Stimulated activated CD4-positive, alpha-beta T cell treated with anti-CD3 and anti-CD28 coated beads, Interleukin-1b, Interleukin-23, amount 100 ng/mL, for 4 hours (primary cell): ENCODE data around the gene LGALS8.

Experiments
- DNase-seq, 2 donors: peaks; one replicate each; pipeline ENCODE4 v3.0.0-alpha.2; 2020; ENCODE audit warnings: low read depth in 2 of 2

LGALS8 gene

DNA sequence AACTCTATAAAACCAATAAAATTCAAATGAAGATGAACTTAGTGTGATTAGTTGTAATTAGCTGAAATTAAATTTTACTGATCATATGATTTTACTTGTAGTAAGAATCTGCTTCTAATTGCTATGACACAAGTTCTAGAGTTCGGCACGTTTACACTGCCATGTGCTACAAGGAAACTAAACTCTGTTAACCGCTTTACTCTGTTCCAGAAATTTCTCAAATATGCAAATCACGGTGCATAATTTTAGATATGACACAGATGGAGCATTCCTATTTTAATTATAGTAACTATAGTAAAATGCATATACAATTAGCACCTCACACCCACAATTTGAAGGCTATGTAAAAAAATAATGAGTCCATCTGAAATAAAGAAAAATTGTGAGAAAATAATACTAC is 65.7 kb downstream of the LGALS8 start:
- DNase-seq = no peak

DNA sequence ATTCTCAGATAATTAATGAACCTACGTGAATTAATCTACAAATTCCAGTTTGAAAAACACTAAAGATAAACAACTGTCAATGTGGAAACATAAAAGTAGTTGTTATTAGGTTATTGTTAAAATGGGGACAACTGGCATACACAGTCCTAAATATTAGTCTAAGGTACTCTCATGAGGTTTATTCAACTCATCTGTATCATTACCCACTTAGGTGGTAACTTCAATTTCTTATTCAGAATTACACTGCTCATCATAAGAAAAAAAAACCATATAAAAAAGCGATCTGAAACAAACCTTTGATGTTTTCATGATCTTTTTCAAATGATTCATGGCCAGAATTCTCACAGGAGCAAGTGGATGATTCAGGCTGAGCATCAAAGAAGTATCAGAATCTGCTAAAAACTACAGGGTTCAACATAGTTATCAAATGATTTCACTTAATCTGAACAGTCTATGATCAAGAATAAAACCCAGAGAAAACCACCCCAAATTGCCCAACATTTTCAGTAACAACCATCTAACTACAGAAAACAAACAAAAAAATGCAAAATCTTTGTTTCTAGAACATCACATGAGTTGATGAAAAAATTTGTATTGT is 66.9 kb downstream of the LGALS8 start:
- no peak for DNase-seq

DNA sequence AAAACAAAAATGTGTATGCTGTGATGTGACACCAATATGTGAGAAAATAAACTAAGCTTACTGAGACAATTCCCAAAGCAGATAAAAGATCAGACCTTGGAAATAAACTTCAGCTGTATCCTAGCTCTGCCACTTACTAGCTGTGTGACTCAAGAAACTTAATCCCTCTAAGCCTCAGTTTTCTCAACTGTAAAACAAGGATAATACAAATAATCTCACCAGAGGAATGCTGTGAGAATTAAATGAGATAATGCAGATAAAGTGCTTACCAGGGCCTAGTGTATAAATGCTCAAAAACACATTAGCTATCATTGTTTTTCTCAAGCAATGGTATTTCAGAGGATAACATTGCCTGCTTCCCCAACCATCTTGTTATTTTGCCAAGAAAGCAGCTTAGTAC is 78.4 kb downstream of the LGALS8 start:
- DNase-seq = no peak
